Naive thymus-derived CD4-positive, alpha-beta T cell (primary cell): Measurements from ENCODE around the gene MAN1A1. TPM values are rescaled to one million over a fixed set of nuclear protein-coding genes. Genes with fewer than 3 reads are reported as not detected.
A peak's percentile ranks its signal among the peaks of the same experiment; 100 is the strongest.

Source experiments
- ATAC-seq: fragments of 150-1000 bp; cut with Tn5 transposase; 2 replicates; pipeline ENCODE4 v1.10.0; 2021; ENCODE audit warnings: mild to moderate bottlenecking, moderate library complexity
- CTCF ChIA-PET: fragments of 350-600 bp; sonication (Branson Sonifier 250); formaldehyde crosslinking; loops from one replicate; lab custom pipeline; 2021; ENCODE audit warnings: antibody characterized with exemption; lab: Charles Lee
- POLR2A ChIA-PET: fragments of 350-600 bp; sonication (Branson Sonifier 250); formaldehyde crosslinking; loops from one replicate; lab custom pipeline; 2021; ENCODE audit warnings: antibody characterized with exemption, inconsistent platforms; lab: Charles Lee
- DNase-seq, 9 donors: peaks; one replicate each; pipeline versions ENCODE4 v3.0.0 to v3.0.0-alpha.2; 2020 to 2022; ENCODE audit warnings: mixed read lengths in 1 of 9
- H3K27ac ChIP-seq: one replicate; pipeline ENCODE4 v1.7.0; 2013; ENCODE audit warnings: mild to moderate bottlenecking, low read depth, low read length, moderate library complexity
- H3K27me3 ChIP-seq, 2 donors: one replicate each; pipeline ENCODE4 v1.7.0; 2013; ENCODE audit warnings: low read length in 2 of 2, mild to moderate bottlenecking in 2 of 2, moderate library complexity in 2 of 2; ENCODE audit not compliant: control insufficient read depth in 2 of 2, insufficient read depth in 2 of 2
- H3K36me3 ChIP-seq, 3 experiments: 1 replicate in 2 of 3; 2 replicates in 1 of 3; pipeline ENCODE4 v1.7.0; 2013; ENCODE audit warnings: low read length in 3 of 3, mild to moderate bottlenecking in 3 of 3, moderate library complexity in 1 of 3; ENCODE audit not compliant: insufficient read depth in 3 of 3, control insufficient read depth in 2 of 3
- H3K4me1 ChIP-seq, 2 donors: one replicate each; pipeline ENCODE4 v1.7.0; 2013; ENCODE audit warnings: low read length in 2 of 2, mild to moderate bottlenecking in 2 of 2, moderate library complexity in 1 of 2; ENCODE audit not compliant: control insufficient read depth in 2 of 2, insufficient read depth in 2 of 2
- H3K4me3 ChIP-seq: 2 replicates; pipeline ENCODE4 v1.7.0; 2013; ENCODE audit warnings: mild to moderate bottlenecking, low read length
- H3K9me3 ChIP-seq, 3 experiments: 1 replicate in 2 of 3; 2 replicates in 1 of 3; pipeline ENCODE4 v1.7.0; 2013; ENCODE audit warnings: low read length in 3 of 3; ENCODE audit not compliant: control insufficient read depth in 2 of 3
- H3K27ac Mint-ChIP-seq, 9 donors: one replicate each; pipeline ENCODE4 v1.8.0; 2020 to 2022; ENCODE audit warnings: mixed read lengths in 9 of 9, mild to moderate bottlenecking in 8 of 9, moderate library complexity in 5 of 9, inconsistent platforms in 2 of 9
- H3K27me3 Mint-ChIP-seq, 5 donors: one replicate each; pipeline ENCODE4 v1.8.0; 2021 to 2022; ENCODE audit warnings: mixed read lengths in 5 of 5, mild to moderate bottlenecking in 1 of 5
- H3K36me3 Mint-ChIP-seq, 5 donors: one replicate each; pipeline ENCODE4 v1.8.0; 2020 to 2022; ENCODE audit warnings: mixed read lengths in 5 of 5, mild to moderate bottlenecking in 3 of 5, inconsistent platforms in 1 of 5
- H3K4me1 Mint-ChIP-seq, 7 donors: one replicate each; pipeline ENCODE4 v1.8.0; 2020 to 2022; ENCODE audit warnings: mixed read lengths in 7 of 7, mild to moderate bottlenecking in 3 of 7, inconsistent platforms in 1 of 7
- H3K4me3 Mint-ChIP-seq, 10 donors: one replicate each; pipeline ENCODE4 v1.8.0; 2020 to 2022; ENCODE audit warnings: mild to moderate bottlenecking in 10 of 10, mixed read lengths in 10 of 10, moderate library complexity in 6 of 10, inconsistent platforms in 2 of 10
- H3K9me3 Mint-ChIP-seq, 11 donors: one replicate each; pipeline ENCODE4 v1.8.0; 2020 to 2022; ENCODE audit warnings: mixed read lengths in 11 of 11, mild to moderate bottlenecking in 4 of 11, inconsistent platforms in 1 of 11, moderate library complexity in 1 of 11
- intact Hi-C, 2 donors: fragments of 100-400 bp; cut with micrococcal nuclease; formaldehyde crosslinking; loops; one replicate each; pipeline ENCODE4 v1.15.1; 2023
- polyA plus RNA-seq, 2 donors: library from polyadenylated mRNA; unstranded; fragments of 300-500 nt; fragmentation: Illumina TruSeq; gene quantifications; one replicate each; pipeline ENCODE4 v1.2.3, GENCODE V29; 2021
- total RNA-seq, 6 experiments: library from RNA in 5 of 6; stranded (reverse) in 5 of 6; gene quantifications; 1 replicate in 5 of 6; 2 replicates in 1 of 6; pipeline ENCODE4 v1.2.3 and lab custom pipeline; 2021 to 2026

MAN1A1 gene
- total and polyA plus RNA-seq, 7 experiments from 2014 or later: 5.4 to 22.3 (median 8.4) TPM

DNA sequence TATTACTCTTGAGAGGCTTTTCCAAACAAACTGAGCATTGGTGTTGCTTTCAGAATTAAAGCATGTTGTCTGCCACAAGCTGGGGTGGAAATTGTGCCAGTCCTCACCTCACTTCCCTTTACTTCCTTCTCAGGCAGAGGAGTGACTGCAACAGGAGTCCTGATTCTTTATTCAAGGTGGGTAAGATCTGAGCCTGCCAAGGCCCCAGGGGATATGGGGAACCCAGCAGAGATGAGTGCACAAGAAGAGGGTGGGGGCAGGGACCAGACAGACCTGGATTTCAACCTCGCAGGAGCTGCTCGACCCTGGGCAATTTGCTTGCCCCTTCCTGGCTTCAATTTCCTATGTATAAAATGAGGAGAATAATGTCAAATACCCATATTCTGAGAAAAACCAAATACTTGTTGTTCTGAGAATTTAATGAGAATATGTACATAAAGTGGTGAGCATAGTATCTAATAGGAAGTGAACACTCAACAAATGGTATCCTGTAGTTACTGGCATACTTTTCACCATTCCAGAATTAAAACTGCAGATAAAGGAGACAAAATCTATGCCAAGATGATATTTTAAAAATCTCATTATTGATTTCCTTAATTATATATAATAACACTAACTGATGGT is 17.8 kb downstream of the MAN1A1 start:
- ATAC-seq (no peak), DNase-seq (no peak)
- no peaks in the 10 kb centered on the region for H3K36me3 ChIP-seq
- H3K27ac ChIP-seq: no peak overlapping the region
- peaks cover 0 to 47% (median 5%) of the 10 kb centered on the region in 7 donors for H3K4me1 Mint-ChIP-seq
- H3K9me3 Mint-ChIP-seq: peaks cover 0 to 1% (median 0%) of the 10 kb centered on the region in 11 donors
- ChIA-PET CTCF (interaction anchor here (0.7 kb wide), 1 partner anchor 11 kb away, joined by 4 read pairs; no protein-coding TSS in a partner anchor), POLR2A (no interaction called here)
- no peaks in the 10 kb centered on the region for H3K27me3 Mint-ChIP-seq
- no peaks in the 10 kb centered on the region for H3K4me1 ChIP-seq
- intact Hi-C loops: loop anchor here (2.0 to 10.0 kb wide), 3 partner anchors 17 to 1723 kb away; partner anchors contain the start of gene MAN1A1 (in 1 of the 2)
- H3K4me3 ChIP-seq: no peak overlapping the region
- H3K4me3 Mint-ChIP-seq: no peak overlapping the region
- H3K27ac Mint-ChIP-seq: peak overlapping the region in 1 of 9 donors; percentile 43
- no peaks in the 10 kb centered on the region for H3K9me3 ChIP-seq
- no peaks in the 10 kb centered on the region for H3K27me3 ChIP-seq
- peaks cover 0 to 16% (median 0%) of the 10 kb centered on the region in 5 donors for H3K36me3 Mint-ChIP-seq

GRCh38 chr6:119330520-119331113 is 18.9 kb downstream of the MAN1A1 start:
- no peaks in the 10 kb centered on the region for H3K27me3 ChIP-seq
- ChIA-PET POLR2A (no interaction called here), CTCF (no interaction called here)
- no peak overlapping the region for H3K4me3 ChIP-seq
- ATAC-seq (no peak), DNase-seq (no peak)
- intact Hi-C loops: loop anchor here (2.0 to 10.0 kb wide), 2 partner anchors 16 to 1724 kb away; no protein-coding TSS in a partner anchor
- H3K27ac Mint-ChIP-seq: no peak overlapping the region
- peaks cover 0 to 1% (median 0%) of the 10 kb centered on the region in 11 donors for H3K9me3 Mint-ChIP-seq
- H3K9me3 ChIP-seq: no peaks in the 10 kb centered on the region
- H3K4me1 ChIP-seq: no peaks in the 10 kb centered on the region
- H3K4me1 Mint-ChIP-seq: peaks cover 0 to 47% (median 5%) of the 10 kb centered on the region in 7 donors
- H3K36me3 Mint-ChIP-seq: peaks cover 0 to 24% (median 0%) of the 10 kb centered on the region in 5 donors
- no peak overlapping the region for H3K4me3 Mint-ChIP-seq
- no peaks in the 10 kb centered on the region for H3K36me3 ChIP-seq
- no peak overlapping the region for H3K27ac ChIP-seq
- H3K27me3 Mint-ChIP-seq: no peaks in the 10 kb centered on the region

DNA sequence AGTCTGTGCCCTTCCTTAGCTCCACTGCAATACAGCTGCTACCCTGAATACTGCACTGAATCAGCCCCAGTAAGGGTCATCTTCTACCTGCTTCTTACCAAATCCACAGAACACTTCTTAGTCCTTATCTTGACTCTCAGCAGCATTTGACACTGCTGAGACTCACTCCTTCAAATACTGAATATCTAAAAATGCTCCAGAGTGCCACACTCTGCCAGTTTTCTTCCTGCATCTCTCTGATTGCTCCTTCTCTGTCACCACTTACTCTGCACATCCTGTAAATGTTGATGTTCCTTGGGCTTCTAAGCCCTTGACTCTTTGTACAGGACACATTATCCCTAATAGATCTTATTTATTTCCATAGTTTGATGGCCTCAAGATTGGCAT is 19.8 kb downstream of the MAN1A1 start:
- Mint-ChIP-seq H3K4me3 (no peak overlapping the region), H3K9me3 (peaks cover 0 to 1% (median 0%) of the 10 kb centered on the region in 11 donors), H3K36me3 (peaks cover 0 to 23% (median 0%) of the 10 kb centered on the region in 5 donors), H3K27me3 (no peaks in the 10 kb centered on the region), H3K4me1 (peaks cover 0 to 39% (median 3%) of the 10 kb centered on the region in 7 donors), H3K27ac (peak overlapping the region in 1 of 9 donors; percentile 13)
- H3K27me3 ChIP-seq: no peaks in the 10 kb centered on the region
- ChIA-PET CTCF (no interaction called here), POLR2A (no interaction called here)
- no peaks in the 10 kb centered on the region for H3K36me3 ChIP-seq
- DNase-seq (no peak), ATAC-seq (no peak)
- intact Hi-C loops: loop anchor here (2.0 to 10.0 kb wide), 2 partner anchors 15 to 1725 kb away; no protein-coding TSS in a partner anchor
- H3K4me3 ChIP-seq: no peak overlapping the region
- H3K27ac ChIP-seq: no peak overlapping the region
- H3K4me1 ChIP-seq: no peaks in the 10 kb centered on the region
- H3K9me3 ChIP-seq: no peaks in the 10 kb centered on the region

DNA sequence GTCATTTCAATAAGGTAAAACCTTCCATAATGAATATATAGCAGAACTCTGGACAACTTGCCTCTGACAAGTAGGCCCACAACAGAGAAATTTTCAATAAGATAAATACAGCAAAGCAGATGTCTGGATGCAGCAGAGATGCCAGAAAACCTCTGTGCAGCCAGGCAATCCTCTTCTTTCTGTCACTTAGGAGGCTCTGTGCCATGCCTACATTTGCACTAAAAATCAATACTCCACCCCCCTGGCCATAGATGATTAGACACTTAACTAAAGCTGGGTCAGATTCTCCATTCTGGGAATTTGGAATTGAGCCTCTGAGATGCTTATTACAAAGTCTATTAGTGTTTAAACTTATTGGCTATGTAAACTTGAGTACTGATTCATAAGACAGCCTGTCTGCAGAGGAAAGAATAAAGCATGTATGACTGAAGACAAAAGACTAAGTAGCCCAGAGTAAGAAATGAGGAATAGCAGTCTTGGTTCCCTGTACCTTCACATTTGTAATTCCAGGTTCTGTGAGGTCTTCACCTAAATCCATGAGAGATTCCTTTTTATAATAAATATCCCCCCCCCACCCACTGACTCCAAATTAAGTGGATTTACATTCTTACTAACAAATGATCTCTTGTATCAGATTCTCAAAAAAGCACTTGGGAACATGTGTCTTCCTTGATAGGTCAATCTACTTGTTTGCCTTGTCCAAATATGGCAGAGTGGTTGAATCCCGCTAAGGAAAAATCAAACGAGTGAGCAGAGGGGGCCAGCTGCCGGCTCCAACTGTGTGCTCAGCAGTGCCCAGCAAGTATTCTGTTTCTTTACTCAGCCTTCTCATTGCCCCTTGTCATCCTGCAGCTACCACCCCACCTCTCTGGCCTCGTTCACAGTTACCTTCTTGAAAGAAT is 20.4 kb downstream of the MAN1A1 start:
- DNase-seq (no peak), ATAC-seq (no peak)
- H3K27me3 Mint-ChIP-seq: no peaks in the 10 kb centered on the region
- POLR2A ChIA-PET: no interaction called here
- H3K36me3 Mint-ChIP-seq: peaks cover 0 to 23% (median 0%) of the 10 kb centered on the region in 5 donors
- H3K9me3 ChIP-seq: no peaks in the 10 kb centered on the region
- H3K27ac Mint-ChIP-seq: no peak overlapping the region
- peaks cover 0 to 1% (median 0%) of the 10 kb centered on the region in 11 donors for H3K9me3 Mint-ChIP-seq
- H3K36me3 ChIP-seq: no peaks in the 10 kb centered on the region
- no peaks in the 10 kb centered on the region for H3K4me1 ChIP-seq
- no peak overlapping the region for H3K27ac ChIP-seq
- intact Hi-C loops: no loop called here
- H3K4me3 Mint-ChIP-seq: no peak overlapping the region
- no peaks in the 10 kb centered on the region for H3K27me3 ChIP-seq
- no peak overlapping the region for H3K4me3 ChIP-seq
- CTCF ChIA-PET: no interaction called here
- peaks cover 0 to 38% (median 0%) of the 10 kb centered on the region in 7 donors for H3K4me1 Mint-ChIP-seq

GRCh38 chr6:119328254-119328653 is 21.3 kb downstream of the MAN1A1 start:
- Mint-ChIP-seq H3K4me3 (no peak overlapping the region), H3K27ac (no peak overlapping the region), H3K27me3 (no peaks in the 10 kb centered on the region), H3K4me1 (peaks cover 2 to 36% (median 4%) of the 10 kb centered on the region in 7 donors), H3K9me3 (peaks cover 0 to 1% (median 0%) of the 10 kb centered on the region in 11 donors), H3K36me3 (peaks cover 0 to 23% (median 0%) of the 10 kb centered on the region in 5 donors)
- no peaks in the 10 kb centered on the region for H3K36me3 ChIP-seq
- intact Hi-C loops: no loop called here
- no peaks in the 10 kb centered on the region for H3K27me3 ChIP-seq
- H3K9me3 ChIP-seq: no peaks in the 10 kb centered on the region
- DNase-seq (no peak), ATAC-seq (no peak)
- CTCF ChIA-PET: no interaction called here
- no peak overlapping the region for H3K4me3 ChIP-seq
- H3K27ac ChIP-seq: no peak overlapping the region
- POLR2A ChIA-PET: interaction anchor here (1.2 kb wide), 1 partner anchor 22 kb away, joined by 4 read pairs; no protein-coding TSS in a partner anchor
- H3K4me1 ChIP-seq: peaks cover 0 to 4% of the 10 kb centered on the region in 2 donors

- ATAC-seq (no peak), DNase-seq (no peak)
- H3K4me1 ChIP-seq: peaks cover 3 to 8% of the 10 kb centered on the region in 2 donors
- H3K27ac ChIP-seq: no peak overlapping the region
- intact Hi-C loops: no loop called here
- no peak overlapping the region for H3K4me3 ChIP-seq
- ChIA-PET POLR2A (interaction anchor here (1.2 kb wide), 1 partner anchor 23 kb away, joined by 4 read pairs; no protein-coding TSS in a partner anchor), CTCF (no interaction called here)
- Mint-ChIP-seq H3K36me3 (peaks cover 0 to 23% (median 0%) of the 10 kb centered on the region in 5 donors), H3K4me3 (no peak overlapping the region), H3K27ac (no peak overlapping the region), H3K9me3 (peaks cover 0 to 1% (median 0%) of the 10 kb centered on the region in 11 donors), H3K27me3 (no peaks in the 10 kb centered on the region), H3K4me1 (peaks cover 7 to 39% (median 9%) of the 10 kb centered on the region in 7 donors)
- H3K9me3 ChIP-seq: no peaks in the 10 kb centered on the region
- H3K36me3 ChIP-seq: no peaks in the 10 kb centered on the region
- H3K27me3 ChIP-seq: no peaks in the 10 kb centered on the region
These were observed 21.8 kb downstream of the MAN1A1 start for GRCh38 chr6:119327810-119328209.
